ENCODE measurements around the gene ANO4.
A peak's percentile ranks its signal among the peaks of the same experiment; 100 is the strongest.
"Not testable (repeated sequence)": the region's sequence is repeated elsewhere in the genome, so short reads cannot be mapped to it uniquely, and the experiment has no call there.

The ANO4 gene

GRCh38 chr12:100986595-100987547 lies 192.3 kb downstream of the ANO4 start:
- no peak for TF ChIP-seq POU6F1 (CRISPR knock-in tag; IDR thresholded peaks at IDR 0.05; ENCODE audit: borderline replicate concordance, low read depth)
- TF ChIP-seq ZNF8 (CRISPR knock-in tag; IDR thresholded peaks at IDR 0.05), result no peak
- no peak for TF ChIP-seq ESRRG (CRISPR knock-in tag; IDR thresholded peaks at IDR 0.05)
- TF ChIP-seq ZC3H10 (CRISPR knock-in tag; IDR thresholded peaks at IDR 0.05), result no peak
- TF ChIP-seq ZNF70 (CRISPR knock-in tag; IDR thresholded peaks at IDR 0.05), result no peak
- no peak for TF ChIP-seq ZNF565 (CRISPR knock-in tag; conservative IDR thresholded peaks at IDR 0.05; ENCODE audit: low read depth)
- no peak for TF ChIP-seq BACH2 (CRISPR knock-in tag; IDR thresholded peaks at IDR 0.05; ENCODE audit: borderline replicate concordance)
- no peak for TF ChIP-seq ZFP30 (CRISPR knock-in tag; IDR thresholded peaks at IDR 0.05)
- no peak for TF ChIP-seq ISL1 (CRISPR knock-in tag; IDR thresholded peaks at IDR 0.05)
- TF ChIP-seq ARNTL (CRISPR knock-in tag; IDR thresholded peaks at IDR 0.05; ENCODE audit: borderline replicate concordance, low read depth), result no peak
- no peak for TF ChIP-seq GLIS3 (CRISPR knock-in tag; IDR thresholded peaks at IDR 0.05)
- no peak for TF ChIP-seq CSRNP3 (CRISPR knock-in tag; IDR thresholded peaks at IDR 0.05)
- TF ChIP-seq SNAI2 (CRISPR knock-in tag; IDR thresholded peaks at IDR 0.05), result no peak
- TF ChIP-seq TCF4 (CRISPR knock-in tag; IDR thresholded peaks at IDR 0.05; ENCODE audit: borderline replicate concordance), result no peak
- no peak for TF ChIP-seq TOX (CRISPR knock-in tag; IDR thresholded peaks at IDR 0.05; ENCODE audit: borderline replicate concordance)
- no peak for TF ChIP-seq TSHZ2 (CRISPR knock-in tag; IDR thresholded peaks at IDR 0.05)
- peak; percentile 53 for ATAC-seq

- no peak for TF ChIP-seq POU6F1 (CRISPR knock-in tag; IDR thresholded peaks at IDR 0.05; ENCODE audit: borderline replicate concordance, low read depth)
- TF ChIP-seq BACH2 (CRISPR knock-in tag; IDR thresholded peaks at IDR 0.05; ENCODE audit: borderline replicate concordance), result no peak
- no peak for TF ChIP-seq ZNF565 (CRISPR knock-in tag; conservative IDR thresholded peaks at IDR 0.05; ENCODE audit: low read depth)
- TF ChIP-seq PPARA (CRISPR knock-in tag; IDR thresholded peaks at IDR 0.05; ENCODE audit: borderline replicate concordance), result no peak
- no peak for TF ChIP-seq TSHZ2 (CRISPR knock-in tag; IDR thresholded peaks at IDR 0.05)
- no peak for TF ChIP-seq ZC3H10 (CRISPR knock-in tag; IDR thresholded peaks at IDR 0.05)
- TF ChIP-seq ARNTL (CRISPR knock-in tag; IDR thresholded peaks at IDR 0.05; ENCODE audit: borderline replicate concordance, low read depth), result no peak
- TF ChIP-seq ESRRG (CRISPR knock-in tag; IDR thresholded peaks at IDR 0.05), result no peak
- ATAC-seq, result peak; percentile 98
Observed at GRCh38 chr12:100987552-100988521, 193.3 kb downstream of the ANO4 start.

- ATAC-seq, result not testable (repeated sequence)
Observed at GRCh38 chr12:100989509-100989908, 194.9 kb downstream of the ANO4 start.
